Activated CD8-positive, alpha-beta memory T cell treated with anti-CD3 and anti-CD28 coated beads for 4 hours (primary cell): Measurements from ENCODE around the gene FLT4.
"Not testable (repeated sequence)": the region's sequence is repeated elsewhere in the genome, so short reads cannot be mapped to it uniquely, and the experiment has no call there.

Experiments used
- DNase-seq, 2 donors: peaks; one replicate each; pipeline ENCODE4 v3.0.0-alpha.2; 2020; ENCODE audit warnings: low read depth in 2 of 2

The FLT4 gene

DNA sequence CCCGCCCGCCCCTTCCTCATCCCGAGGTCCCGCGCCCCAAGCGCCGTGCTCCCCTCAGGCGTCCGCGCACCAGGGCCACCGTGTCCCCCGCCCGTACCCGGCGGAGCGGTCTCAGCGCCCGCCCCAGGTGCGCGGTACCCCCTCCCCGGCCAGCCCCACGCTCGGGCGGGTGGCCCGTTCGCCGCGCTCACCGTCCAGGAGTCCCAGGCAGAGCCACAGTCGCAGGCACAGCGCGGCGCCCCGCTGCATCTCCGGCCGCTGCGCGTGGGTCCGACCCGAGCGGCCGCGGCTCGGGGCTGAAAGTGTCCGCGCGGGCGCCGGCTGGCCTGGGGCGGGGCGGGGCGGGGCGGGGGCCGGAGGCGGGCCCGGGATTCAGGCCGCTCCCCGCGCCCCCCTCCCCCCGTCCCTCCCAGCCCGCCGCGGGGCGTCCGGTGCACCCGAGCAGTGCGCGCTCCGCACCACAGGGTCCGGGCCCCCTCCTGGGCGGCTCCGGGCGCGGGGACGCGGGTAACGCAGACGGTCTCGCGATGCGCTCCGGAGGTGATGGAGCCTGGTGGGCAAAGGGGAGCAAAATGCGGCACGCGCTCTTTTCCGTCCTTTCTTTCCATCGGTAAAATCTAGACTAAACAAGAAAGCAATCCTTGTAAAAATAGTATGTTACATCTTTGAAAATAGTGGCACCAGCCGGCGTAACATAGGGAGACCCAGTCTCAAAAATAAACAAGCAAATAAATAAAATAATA, at the start of gene FLT4:
FLT4 (minus strand) TSS at position 304 of the 743 bp plus-strand sequence; CDS start at position 249, 55 bp downstream.
- DNase-seq, result no peak

DNA sequence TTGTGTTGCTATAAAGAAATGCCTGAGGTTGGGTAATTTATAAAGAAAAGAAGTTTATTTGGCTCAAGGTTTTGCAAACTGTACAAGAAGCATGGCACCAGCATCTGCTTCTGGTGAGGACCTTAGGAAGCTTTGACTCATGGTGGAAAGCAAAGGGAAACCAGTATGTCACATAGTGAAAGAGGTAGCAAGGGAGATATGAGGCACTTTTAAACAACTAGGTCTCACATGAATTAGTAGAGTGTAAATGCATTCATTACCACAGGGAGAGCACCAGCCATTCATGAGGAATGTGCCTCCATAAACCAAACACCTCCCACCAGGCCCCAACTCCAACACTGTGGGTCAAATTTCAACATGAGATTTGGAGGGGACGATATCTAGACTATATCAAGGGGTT, 49.6 kb upstream of the FLT4 start:
- no peak for DNase-seq

DNA sequence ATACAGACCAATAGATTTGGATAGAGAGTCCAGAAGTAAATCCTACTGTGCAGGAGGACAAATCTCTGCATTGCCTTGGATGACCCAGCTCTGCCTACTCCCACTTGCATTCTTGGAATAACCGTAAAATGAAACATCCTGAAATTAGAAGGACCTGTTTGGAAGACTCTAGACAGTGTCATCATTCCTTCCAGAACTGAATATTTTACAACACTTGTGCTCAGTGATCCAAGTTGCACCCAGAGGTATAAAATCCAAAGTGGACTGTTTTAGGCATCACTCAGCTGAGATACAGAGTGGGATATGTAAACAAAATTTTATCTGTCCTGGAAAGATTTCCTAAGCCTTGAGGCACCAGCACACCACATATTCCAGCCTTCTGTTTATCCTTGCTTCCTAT, 46.7 kb upstream of the FLT4 start:
- no peak for DNase-seq

DNA sequence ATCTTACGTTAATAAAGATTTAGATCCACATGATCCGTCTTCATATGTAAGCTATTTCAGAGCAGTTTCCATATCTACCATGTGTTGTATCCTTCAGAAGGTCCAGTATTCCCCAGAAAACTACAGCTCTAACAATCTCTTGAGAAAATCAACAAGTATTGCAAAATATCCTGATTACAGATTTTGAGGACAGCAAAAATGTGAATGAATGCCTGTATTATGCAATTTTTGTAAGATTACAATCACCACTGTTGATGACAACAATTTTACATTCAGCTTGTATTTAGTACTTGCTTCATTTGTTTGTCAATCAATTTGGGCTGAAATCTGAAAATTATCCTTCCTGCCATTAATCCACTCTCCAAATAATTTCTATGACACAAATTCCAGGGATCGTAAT, 43.0 kb upstream of the FLT4 start:
- DNase-seq, result no peak

DNA sequence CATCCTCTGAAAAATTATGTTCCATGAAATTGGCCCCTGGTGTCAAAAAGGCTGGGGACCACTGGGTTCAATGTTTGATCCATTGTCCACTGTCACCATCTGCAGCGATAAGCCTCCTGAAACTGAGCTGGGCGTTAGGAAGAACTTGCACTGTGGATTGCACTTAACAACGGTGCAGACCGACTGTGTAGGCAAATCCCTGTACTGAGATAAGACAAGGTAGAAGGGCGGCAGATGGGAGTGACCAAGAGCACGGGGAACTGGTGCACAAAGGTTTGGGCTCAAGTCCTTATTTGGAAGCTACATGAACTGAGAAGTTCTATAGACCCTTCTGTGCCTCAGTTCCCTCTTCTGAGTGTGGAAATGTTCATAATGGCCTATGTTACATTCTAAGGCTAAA, 41.6 kb upstream of the FLT4 start:
- DNase-seq, result no peak

DNA sequence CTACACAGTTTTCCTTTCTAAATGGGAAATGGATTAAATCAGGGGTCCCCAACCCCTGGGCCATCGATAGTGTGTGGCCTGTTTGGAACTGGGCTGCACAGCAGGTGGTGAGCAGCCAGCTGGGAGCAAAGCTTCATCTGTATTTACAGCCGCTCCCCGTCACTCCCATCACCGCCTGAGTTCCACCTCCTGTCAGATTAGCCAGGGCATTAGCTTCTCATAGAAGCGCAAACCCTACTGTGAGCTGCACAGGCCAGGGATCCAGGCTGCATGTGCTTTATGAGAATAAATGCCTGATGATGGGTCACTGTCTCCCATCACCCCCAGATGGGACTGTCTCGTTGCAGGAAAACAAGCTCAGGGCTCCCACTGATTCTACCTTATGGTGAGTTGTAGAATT, 41.2 kb upstream of the FLT4 start:
- no peak for DNase-seq

DNA sequence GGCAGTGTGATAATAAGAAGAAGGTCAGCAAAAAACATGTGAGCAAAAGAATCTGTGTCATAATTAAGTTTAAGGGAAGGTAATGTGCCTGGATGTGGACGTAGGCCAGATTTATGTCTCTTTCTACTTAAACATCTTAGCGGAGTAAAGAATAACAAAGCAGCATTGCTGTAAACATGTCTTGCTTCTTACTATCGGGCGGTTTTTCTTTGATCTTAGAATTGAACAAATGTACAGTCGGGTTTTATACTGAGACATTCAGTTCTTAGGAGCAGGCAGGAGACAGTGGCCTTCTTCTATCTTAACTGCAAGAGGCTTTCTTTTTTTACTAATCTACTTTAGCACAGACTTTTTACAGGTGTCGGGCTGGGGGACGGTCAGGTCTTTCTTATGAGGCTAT, 40.4 kb upstream of the FLT4 start:
- DNase-seq, result no peak

DNA sequence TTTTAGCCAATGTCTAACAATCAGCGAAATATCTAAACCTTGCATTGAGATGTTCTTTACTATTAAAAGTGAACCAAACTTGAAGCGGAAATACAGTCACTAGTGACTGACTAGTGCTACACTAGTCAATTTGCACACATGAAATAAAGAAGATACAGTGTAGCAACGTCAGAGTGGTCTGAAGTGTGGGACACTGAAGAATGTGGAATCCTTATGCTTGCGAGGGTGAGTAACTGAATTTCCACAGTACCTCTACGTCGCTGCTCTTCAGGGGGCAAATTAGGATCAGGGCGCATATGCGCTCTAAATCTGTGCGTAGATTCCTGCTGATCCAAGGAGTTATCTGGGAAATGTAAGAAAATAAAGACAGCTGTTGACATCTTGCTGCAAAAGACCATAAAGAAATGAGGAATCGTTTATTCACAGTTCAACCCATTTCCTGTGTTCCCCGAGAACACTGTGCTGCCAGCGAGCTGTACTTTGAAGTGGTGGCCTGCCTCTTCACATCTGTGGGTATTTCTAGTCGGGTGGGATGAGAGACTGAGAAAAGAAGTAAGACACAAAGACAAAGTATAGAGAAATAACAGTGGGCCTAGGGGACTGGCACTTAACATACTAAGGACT, 39.8 kb upstream of the FLT4 start:
- DNase-seq, result peak in 1 of 2 donors; percentile 23

DNA sequence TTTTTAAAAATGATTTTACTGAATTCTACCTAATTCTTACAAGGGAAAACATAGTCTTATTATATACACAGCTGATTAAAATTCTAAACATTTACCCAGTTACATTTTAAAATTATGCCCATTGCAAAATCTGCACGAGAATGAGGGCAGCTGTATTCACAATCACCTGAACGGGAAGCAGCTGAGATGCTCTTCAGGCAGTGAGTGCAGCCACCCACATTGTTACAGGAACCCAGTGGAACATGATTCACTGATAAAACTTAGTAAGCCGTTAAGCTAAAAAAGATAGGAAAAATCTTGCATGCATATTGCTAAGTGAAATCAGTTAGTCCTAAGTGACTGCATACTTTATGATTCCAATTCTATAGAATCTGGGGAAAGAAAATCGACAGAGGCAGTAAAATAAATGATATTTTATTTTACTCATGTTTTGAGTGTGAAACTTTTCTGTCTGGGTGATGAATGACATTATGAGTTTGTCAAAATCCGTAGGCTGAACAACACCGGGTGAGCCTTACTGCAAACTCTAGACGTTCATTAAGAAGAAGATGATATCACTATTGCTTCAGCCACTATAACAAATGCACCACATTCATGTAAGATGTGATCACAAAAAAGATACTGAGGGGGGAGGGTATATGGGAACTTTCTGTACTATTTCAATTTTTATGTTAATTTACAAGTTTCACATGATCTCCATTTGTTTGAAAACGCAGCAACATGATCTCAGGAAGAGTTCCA, 39.1 kb upstream of the FLT4 start:
- DNase-seq, result no peak

DNA sequence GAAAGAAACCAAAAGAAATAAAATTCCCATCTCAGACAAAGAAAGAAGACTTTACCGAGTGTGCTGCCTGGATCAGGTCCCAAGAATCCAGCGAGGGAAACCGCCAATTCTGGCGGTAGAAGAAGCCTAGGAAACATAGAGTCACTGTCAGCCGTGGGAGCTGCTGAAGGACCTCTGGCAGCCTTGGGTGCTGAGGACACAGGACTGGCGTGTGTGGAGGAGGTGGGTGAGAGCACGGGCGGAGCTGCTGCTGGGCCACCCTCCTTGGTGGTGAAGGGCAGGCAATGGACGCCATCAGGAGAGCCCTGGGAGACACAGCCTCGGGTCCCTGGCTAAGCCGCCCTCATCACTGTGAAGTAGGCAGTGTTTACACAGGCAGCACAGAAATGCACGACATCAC, 37.4 kb upstream of the FLT4 start:
- not testable (repeated sequence) for DNase-seq

DNA sequence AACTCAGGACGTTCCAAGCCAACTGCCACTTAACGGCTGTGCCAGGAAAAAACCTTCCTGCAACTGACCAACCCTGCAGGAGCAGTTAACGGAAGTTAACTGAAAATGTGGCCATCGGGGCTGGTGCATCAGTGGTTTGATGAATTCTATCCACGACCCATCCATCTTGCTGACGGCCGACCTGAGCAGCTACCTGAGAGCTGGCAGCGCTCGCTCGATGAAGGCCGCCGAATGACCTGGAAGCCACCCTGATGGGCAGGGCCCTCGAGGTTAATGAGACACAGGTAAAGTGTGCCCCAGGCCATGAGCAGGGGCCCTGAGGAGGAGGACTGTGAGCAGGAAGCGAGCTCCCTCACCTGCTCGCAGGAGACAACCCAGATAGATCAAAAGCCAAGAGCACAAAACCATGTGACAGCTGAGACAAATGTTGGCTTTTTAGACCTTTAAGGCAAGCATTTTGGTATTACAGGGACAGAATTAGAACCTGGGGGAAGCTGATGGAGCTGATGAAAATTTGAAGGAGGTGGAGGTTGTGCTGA, 35.3 kb upstream of the FLT4 start:
- DNase-seq, result no peak

DNA sequence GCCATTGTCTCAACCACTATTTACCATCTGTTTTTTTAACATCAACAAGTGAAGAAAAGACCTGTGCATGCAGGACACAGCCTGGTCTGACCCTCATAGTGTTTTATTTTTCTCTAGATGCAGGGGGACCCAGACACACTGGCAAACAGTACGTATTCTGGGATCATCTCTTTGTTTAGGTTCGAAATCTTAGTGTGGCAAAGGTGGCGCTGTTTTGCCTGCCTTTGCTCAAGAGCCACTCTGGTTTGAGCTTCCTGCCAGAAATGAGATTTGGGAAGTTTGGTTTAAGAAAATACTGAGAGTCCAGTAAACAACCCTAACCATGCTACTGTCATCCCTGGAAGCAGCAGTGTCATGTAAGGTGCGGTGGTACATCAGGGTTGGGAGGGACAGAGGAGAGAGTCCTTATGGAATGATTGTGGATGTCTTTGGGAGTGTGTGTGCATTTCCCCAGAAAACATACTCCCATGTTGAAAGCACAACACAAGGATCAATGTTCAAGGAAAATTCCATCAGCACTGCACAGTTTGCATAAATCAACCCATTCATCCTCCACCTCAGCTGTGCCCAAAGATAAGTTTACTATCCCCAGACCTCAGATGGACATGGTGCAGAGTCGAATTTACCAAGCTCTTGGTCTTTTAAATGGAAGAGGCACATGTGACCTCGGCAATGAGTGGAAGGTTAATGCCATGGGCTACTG, 34.0 kb upstream of the FLT4 start:
- DNase-seq, result no peak

DNA sequence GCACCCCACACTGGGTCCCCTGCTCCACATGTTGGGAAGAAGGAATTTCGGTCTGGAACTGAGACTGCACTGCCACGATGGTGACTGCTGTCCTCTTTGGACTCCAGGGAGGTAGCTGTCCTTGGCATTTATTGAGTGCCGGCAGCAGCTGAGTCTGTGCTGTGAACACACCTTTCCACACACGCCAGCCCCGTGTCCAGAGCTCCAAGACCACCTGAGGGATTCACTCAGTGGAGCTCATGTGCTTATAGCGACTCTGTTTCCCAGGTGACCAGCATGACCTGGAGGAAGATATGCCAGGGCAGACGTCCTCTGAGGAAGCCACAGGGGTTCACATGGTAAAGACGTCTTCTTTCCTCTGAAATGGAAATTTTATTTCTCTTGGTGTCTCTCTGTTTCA, 33.2 kb upstream of the FLT4 start:
- no peak for DNase-seq

DNA sequence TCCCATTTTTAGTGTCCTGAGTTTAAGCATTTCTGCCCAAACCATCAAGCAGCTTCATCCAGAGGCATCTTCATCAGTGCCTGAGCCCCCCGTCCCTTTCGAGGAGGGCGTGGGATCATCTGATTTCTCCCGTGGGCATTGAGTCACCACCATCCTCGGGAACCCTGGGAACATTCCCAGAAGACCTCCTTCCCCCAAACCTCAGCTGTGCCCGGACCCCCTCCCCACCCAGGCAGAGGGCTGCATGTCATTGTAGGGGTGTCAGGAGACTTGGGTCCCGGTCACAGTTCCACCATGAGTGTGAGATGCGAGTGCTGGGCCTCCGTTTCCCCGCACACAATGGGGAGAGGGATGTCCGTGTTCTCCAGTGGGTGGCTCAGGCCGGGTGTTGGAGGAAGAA, 32.6 kb upstream of the FLT4 start:
- DNase-seq, result not testable (repeated sequence)

DNA sequence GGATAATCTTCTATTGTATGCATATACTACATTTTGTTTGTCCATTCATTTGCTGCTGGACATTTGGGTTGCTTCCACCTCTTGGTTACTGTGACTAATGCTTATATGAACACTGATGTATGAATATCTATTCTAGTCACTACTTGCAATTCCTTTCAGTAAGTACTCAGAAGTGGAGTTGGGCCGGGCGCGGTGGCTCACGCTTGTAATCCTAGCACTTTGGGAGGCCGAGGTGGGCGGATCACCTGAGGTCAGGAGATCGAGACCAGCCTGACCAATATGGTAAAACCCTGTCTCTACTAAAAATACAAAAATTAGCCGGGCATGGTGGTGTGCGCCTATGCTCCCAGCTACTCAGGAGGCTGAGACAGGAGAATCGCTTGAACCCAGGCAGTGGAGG, 28.9 kb upstream of the FLT4 start:
- not testable (repeated sequence) for DNase-seq

DNA sequence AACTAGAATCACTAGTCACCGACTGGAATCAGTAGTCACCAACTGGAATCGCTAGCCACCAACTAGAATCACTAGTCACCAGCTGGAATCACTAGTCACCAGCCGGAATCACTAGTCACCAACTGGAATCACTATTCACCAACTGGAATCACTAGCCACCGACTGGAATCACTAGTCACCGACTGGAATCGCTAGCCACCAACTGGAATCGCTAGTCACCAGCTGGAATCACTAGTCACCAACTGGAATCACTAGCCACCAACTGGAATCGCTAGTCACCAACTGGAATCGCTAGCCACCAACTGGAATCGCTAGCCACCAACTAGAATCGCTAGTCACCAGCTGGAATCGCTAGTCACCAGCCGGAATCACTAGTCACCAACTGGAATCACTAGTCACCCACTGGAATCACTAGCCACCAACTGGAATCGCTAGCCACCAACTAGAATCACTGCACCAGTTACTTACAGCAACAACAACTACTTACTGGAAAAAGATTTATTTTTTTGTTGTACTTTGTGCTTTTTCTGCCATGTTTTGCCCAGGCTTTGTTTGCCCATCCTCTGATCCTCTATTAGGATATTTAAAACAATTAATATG, 25.7 kb upstream of the FLT4 start:
- no peak for DNase-seq

DNA sequence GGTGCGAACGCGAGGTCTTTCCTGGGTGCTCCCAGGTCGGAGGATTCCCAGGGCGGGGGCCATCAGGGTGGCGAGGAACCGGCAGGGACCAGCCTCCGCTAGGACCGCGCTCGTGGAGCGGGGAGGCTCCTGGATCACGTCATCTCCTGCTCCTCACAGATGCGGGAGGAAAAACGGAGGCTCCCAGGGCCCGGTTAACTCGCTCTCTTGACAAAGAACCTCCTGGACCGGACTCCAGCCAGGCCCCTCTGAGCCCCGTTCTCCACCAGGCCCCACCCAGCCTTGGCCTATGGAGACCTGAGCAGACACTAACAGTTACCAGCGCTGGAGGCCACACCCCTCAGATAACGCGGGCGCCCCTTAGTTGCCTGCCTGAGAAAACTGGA, 24.7 kb upstream of the FLT4 start:
- not testable (repeated sequence) for DNase-seq

DNA sequence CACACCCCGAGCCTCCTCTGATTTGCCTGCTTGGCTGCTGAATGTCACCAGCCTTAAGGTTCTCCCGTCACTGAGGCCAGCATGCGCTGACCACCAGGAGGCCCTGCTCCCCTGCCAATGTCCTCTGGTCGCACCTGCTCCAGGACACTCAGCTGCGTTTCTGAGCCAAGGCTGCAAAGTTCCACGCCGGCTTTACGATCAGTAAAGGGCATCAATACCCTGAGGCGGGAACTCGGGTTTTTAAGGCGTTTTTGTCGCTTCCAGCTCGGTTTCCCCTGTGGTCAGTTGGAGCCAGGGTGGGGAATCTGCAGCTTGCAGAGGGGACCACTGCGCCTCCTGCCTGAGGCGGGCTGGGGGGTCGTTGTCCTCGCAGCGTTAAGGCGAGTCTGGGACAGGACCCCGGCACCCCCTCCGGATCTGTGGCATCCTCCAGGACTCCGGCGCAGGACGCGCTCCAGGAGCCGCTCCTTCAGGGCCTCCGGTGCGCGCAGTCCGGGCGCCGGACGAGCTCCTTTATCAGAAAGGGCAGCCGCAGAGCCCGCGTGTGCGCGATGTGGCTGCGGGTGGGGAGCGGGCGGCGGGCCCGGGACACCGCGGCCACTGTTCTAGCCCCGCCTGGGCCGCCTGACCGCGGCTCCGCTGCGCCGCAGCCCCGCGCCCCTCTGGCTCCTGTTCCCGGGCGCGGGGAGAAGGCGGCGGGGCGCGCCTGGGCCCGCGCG, 24.1 kb upstream of the FLT4 start:
- no peak for DNase-seq

DNA sequence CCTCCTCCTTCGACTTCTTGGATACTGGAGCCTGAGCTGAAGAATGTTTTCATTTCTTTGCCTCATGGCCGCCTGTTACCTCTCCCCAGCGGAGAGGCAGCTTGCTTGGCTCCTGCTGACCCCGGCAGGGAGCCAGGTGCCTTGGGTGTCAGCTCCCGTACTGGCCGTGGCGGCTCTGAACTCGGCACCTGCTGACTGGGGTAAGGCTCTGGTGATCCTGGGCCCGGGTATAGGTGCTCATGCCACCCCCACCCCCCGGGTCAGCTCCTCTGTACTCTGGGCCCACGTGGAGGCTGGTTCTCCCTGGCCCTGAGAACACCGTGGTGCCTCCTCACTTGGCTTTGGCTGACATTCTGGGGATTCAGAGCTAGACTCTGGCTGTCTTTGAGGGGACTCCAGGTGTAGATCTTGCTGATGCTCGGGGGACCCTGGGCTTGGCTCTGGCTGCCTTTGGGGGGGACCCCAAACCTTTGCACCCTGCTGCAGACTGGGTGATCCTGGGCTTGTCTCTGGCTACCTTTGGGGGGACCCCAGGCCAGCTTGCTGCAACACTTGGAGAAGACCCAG, 22.6 kb upstream of the FLT4 start:
- not testable (repeated sequence) for DNase-seq

DNA sequence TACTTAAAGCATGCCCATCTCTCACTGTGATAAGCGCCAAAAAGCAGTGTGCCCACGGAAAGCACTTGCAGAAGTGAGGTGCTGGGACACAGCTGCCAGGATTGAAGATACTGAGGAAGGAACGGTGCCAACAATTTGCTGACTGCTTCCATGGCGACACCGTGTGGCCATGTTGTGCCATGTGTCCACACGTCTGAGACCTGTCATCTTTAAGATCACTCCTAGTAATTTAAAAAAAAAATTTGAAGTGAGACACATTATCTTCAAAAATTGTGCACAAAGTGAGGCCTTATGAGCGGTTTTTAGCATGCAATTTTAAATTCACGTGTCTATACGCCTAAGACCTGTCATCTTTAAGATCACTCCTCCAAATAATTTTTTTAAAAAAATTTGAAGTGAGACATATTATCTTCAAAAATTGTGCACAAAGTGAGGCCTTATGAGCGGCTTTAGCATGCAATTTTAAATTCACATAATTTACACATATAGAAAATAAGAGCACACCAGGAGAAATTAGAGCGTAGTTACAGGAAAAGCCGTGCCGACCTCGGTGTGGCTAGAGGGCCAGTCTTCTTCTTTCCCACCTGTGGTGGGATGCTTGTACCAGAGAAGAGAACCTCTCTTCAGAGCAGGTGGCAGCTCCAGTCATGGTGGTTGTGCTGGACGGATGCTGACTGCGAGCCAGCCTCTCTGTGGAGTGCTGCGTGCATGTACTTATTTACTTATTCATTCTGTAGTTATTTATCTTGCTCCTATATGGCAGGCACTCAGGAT, 21.4 kb upstream of the FLT4 start:
- DNase-seq, result peak in 1 of 2 donors; percentile 18
